DND-41 (cell line): Measurements from ENCODE around the gene GAR1.
"Not testable (repeated sequence)": the region's sequence is repeated elsewhere in the genome, so short reads cannot be mapped to it uniquely, and the experiment has no call there.

Source experiments
- ATAC-seq: fragments of 200-7000 bp; cut with Tn5 transposase; 3 replicates; pipeline ENCODE4 v1.9.1; 2021; ENCODE audit warnings: low read depth; ENCODE audit not compliant: insufficient read depth
- DNase-seq: peaks from one replicate; pipeline ENCODE4 v3.0.0-alpha.2; 2020
- H2AFZ ChIP-seq: 2 replicates; pipeline ENCODE4 v1.6.0; 2012; ENCODE audit warnings: low read depth, low read length
- H3K27ac ChIP-seq: 2 replicates; pipeline ENCODE4 v1.5.1; 2012; ENCODE audit warnings: low read length, inconsistent platforms
- H3K27me3 ChIP-seq: fragments of 200-600 bp; sonication (generic); 2 replicates; pipeline ENCODE4 v1.6.0; 2012; ENCODE audit warnings: low read length, mild to moderate bottlenecking, inconsistent platforms; ENCODE audit not compliant: insufficient read depth, poor library complexity
- H3K36me3 ChIP-seq: 2 replicates; pipeline ENCODE4 v1.5.1; 2012; ENCODE audit warnings: low read length, inconsistent platforms; ENCODE audit not compliant: insufficient read depth
- H3K4me1 ChIP-seq: 2 replicates; pipeline ENCODE4 v1.5.1; 2012; ENCODE audit warnings: mild to moderate bottlenecking, low read length; ENCODE audit not compliant: insufficient read depth
- H3K4me2 ChIP-seq: 2 replicates; pipeline ENCODE4 v1.6.0; 2012; ENCODE audit warnings: mild to moderate bottlenecking, moderate library complexity, low read length, inconsistent platforms; ENCODE audit not compliant: insufficient read depth
- H3K4me3 ChIP-seq, 2 experiments: fragments of 200-600 bp in 1 of 2; shearing (Covaris generic) in 1 of 2; 2 replicates each; pipeline ENCODE4 v1.5.1; 2012 to 2016; ENCODE audit warnings: inconsistent platforms in 2 of 2, low read length in 2 of 2, mild to moderate bottlenecking in 2 of 2, low read depth in 1 of 2, moderate library complexity in 1 of 2
- H3K79me2 ChIP-seq: 2 replicates; pipeline ENCODE4 v1.6.0; 2012; ENCODE audit warnings: low read length, inconsistent platforms; ENCODE audit not compliant: insufficient read depth
- H3K9ac ChIP-seq: 2 replicates; pipeline ENCODE4 v1.6.0; 2012; ENCODE audit warnings: low read depth, mild to moderate bottlenecking, inconsistent platforms, low read length, moderate library complexity
- H3K9me3 ChIP-seq: 2 replicates; pipeline ENCODE4 v1.5.1; 2012; ENCODE audit warnings: low read length, moderate library complexity, mild to moderate bottlenecking, inconsistent platforms; ENCODE audit not compliant: insufficient read depth, severe bottlenecking
- H4K20me1 ChIP-seq: 2 replicates; pipeline ENCODE4 v1.6.0; 2012; ENCODE audit warnings: low read length; ENCODE audit not compliant: insufficient read depth
- CTCF ChIP-seq: IDR thresholded peaks from 2 replicates; pipeline ENCODE4 v1.5.1; 2012; ENCODE audit warnings: borderline replicate concordance, low read length, moderate library complexity, mild to moderate bottlenecking; ENCODE audit not compliant: poor library complexity, severe bottlenecking; ENCODE audit errors: extremely low read depth
- EZH2 ChIP-seq: IDR thresholded peaks from 3 replicates; pipeline ENCODE4 v1.6.1; 2012; ENCODE audit warnings: borderline replicate concordance, low read depth, mild to moderate bottlenecking, moderate library complexity, low read length, inconsistent platforms; ENCODE audit not compliant: severe bottlenecking

The GAR1 gene

GRCh38 chr4:109815151-109816081 lies at the start of gene GAR1:
TSS of gene GAR1 (plus strand) at chr4:109815762. CDS start at chr4:109816165, 403 bp downstream.
- Histone ChIP-seq H3K4me3 (peak within 1 kb of the TSS; percentile 59 to 81), H3K36me3 (peaks cover 36% of the 10 kb centered on the region), H3K27ac (peak within 1 kb of the TSS; percentile 86), H3K27me3 (no peaks in the 10 kb centered on the region), H3K4me1 (peaks cover 32% of the 10 kb centered on the region), H2AFZ (peak within 1 kb of the TSS; percentile 92), H3K79me2 (peaks cover 41% of the 10 kb centered on the region), H3K9me3 (no peaks in the 10 kb centered on the region), H4K20me1 (no peaks in the 10 kb centered on the region; the same call in 1 of the 2 replicates), H3K9ac (peak within 1 kb of the TSS; percentile 67), H3K4me2 (peak within 1 kb of the TSS; percentile 76)
- no peak for TF ChIP-seq EZH2
- no peak for TF ChIP-seq CTCF
- DNase-seq (peak; percentile 92), ATAC-seq (peak; percentile 92)

- H3K79me2 ChIP-seq, H3K9ac ChIP-seq, H3K9me3 ChIP-seq, H3K27me3 ChIP-seq, H3K27ac ChIP-seq, H3K4me2 ChIP-seq, H4K20me1 ChIP-seq, DNase-seq, H2AFZ ChIP-seq, H3K36me3 ChIP-seq, ATAC-seq, H3K4me3 ChIP-seq, H3K4me1 ChIP-seq: not testable (repeated sequence)
Observed at GRCh38 chr4:109782092-109782491, 33.5 kb upstream of the GAR1 start.

DNA sequence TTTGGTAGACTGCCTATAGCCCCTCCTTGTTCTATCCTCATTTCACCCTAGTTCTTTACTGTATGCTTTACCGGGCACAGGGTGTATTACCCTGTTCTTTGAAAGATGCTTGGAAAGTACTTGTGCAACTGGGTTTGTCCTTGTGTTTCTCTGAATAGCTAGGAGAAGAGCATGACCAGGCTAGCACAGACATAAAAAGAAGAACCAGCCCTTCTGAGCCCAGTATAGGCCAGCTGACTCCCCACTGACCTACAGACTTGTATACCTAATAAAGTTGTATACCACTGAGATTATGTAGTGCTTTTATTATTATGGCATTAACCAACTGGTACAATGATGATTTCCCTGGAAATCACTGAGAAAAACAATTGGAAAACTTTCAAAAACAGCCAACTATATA lies 28.7 kb upstream of the GAR1 start:
- ATAC-seq, result no peak
- Histone ChIP-seq H2AFZ (no peak overlapping the region), H3K4me2 (no peak overlapping the region), H3K4me3 (no peak overlapping the region), H3K27ac (no peak overlapping the region), H3K27me3 (peaks cover 3% of the 10 kb centered on the region), H3K79me2 (no peaks in the 10 kb centered on the region), H4K20me1 (no peaks in the 10 kb centered on the region), H3K9me3 (no peaks in the 10 kb centered on the region), H3K9ac (no peak overlapping the region), H3K36me3 (no peaks in the 10 kb centered on the region), H3K4me1 (no peaks in the 10 kb centered on the region)
- no peak for TF ChIP-seq CTCF
- TF ChIP-seq EZH2, result no peak
- no peak for DNase-seq

- ATAC-seq (no peak), DNase-seq (no peak)
- Histone ChIP-seq H3K9ac (no peak overlapping the region), H3K9me3 (no peaks in the 10 kb centered on the region), H3K27me3 (peaks cover 3% of the 10 kb centered on the region), H3K36me3 (no peaks in the 10 kb centered on the region), H2AFZ (no peak overlapping the region), H3K27ac (no peak overlapping the region), H3K4me3 (no peak overlapping the region), H3K79me2 (no peaks in the 10 kb centered on the region), H3K4me2 (no peak overlapping the region), H3K4me1 (no peaks in the 10 kb centered on the region), H4K20me1 (no peaks in the 10 kb centered on the region)
- no peak for TF ChIP-seq EZH2
- no peak for TF ChIP-seq CTCF
Observed at GRCh38 chr4:109787807-109788206, 27.8 kb upstream of the GAR1 start.
